Nephron progenitor cell (in vitro differentiated cells): Measurements from ENCODE around the gene LACTB.

Experiments used
- DNase-seq: peaks from one replicate; pipeline ENCODE4 v3.0.0; 2021
- H3K27ac Mint-ChIP-seq: 2 replicates; pipeline ENCODE4 v1.8.0; 2021; ENCODE audit warnings: mild to moderate bottlenecking, moderate library complexity, mixed read lengths
- H3K27me3 Mint-ChIP-seq: 2 replicates; pipeline ENCODE4 v1.8.0; 2021; ENCODE audit warnings: mild to moderate bottlenecking, low read depth, mixed read lengths; ENCODE audit not compliant: poor library complexity
- H3K36me3 Mint-ChIP-seq: 2 replicates; pipeline ENCODE4 v1.8.0; 2021; ENCODE audit warnings: low read depth, mixed read lengths
- H3K4me1 Mint-ChIP-seq: 2 replicates; pipeline ENCODE4 v1.8.0; 2021; ENCODE audit warnings: mixed read lengths
- H3K4me3 Mint-ChIP-seq: 2 replicates; pipeline ENCODE4 v1.8.0; 2021; ENCODE audit warnings: mild to moderate bottlenecking, moderate library complexity, mixed read lengths
- H3K9me3 Mint-ChIP-seq: 2 replicates; pipeline ENCODE4 v1.8.0; 2021; ENCODE audit warnings: mild to moderate bottlenecking, moderate library complexity, mixed read lengths
- CTCF ChIP-seq: fragments of 200-600 bp; sonication (generic); IDR thresholded peaks from 2 replicates; pipeline ENCODE4 v1.5.0; 2021; ENCODE audit warnings: antibody characterized with exemption

The LACTB gene

GRCh38 chr15:63157891-63158431, 36.3 kb downstream of the LACTB start:
- H3K9me3 Mint-ChIP-seq: no peaks in the 10 kb centered on the region
- DNase-seq: peak; percentile 49
- H3K27ac Mint-ChIP-seq: peak overlapping the region; percentile 98
- peak overlapping the region; percentile 98 for H3K4me3 Mint-ChIP-seq
- H3K4me1 Mint-ChIP-seq: peaks cover 22% of the 10 kb centered on the region
- peaks cover 23% of the 10 kb centered on the region for H3K36me3 Mint-ChIP-seq
- H3K27me3 Mint-ChIP-seq: no peaks in the 10 kb centered on the region
- no peak for TF ChIP-seq CTCF

DNA sequence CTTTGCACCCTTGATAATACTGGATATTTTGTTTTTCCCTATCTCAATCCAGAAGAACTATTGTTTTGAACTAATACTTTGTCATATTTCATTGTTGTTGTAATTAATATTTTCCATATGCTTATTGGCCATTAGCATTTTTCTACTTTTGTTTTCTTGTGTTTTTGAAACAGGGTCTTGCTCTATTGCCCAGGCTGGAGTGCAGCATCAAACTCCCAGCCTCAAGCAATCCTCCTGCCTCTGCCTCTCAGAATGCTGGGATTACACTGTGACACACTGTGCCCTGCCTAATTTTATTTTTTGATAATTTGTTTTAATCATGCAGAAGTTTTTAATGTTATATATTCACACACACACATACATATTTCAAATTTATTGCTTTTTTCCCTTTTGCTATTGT, 39.0 kb downstream of the LACTB start:
- no peak for TF ChIP-seq CTCF
- no peak for DNase-seq
- H3K4me3 Mint-ChIP-seq: no peak overlapping the region

GRCh38 chr15:63163217-63163616, 41.6 kb downstream of the LACTB start:
- H3K4me1 Mint-ChIP-seq: peaks cover 18% of the 10 kb centered on the region
- no peak for DNase-seq
- no peaks in the 10 kb centered on the region for H3K27me3 Mint-ChIP-seq
- no peak for TF ChIP-seq CTCF
- no peak overlapping the region for H3K4me3 Mint-ChIP-seq
- no peaks in the 10 kb centered on the region for H3K9me3 Mint-ChIP-seq
- H3K36me3 Mint-ChIP-seq: peaks cover 6% of the 10 kb centered on the region
- no peak overlapping the region for H3K27ac Mint-ChIP-seq

More for the DNA sequence above, 39.0 kb downstream of the LACTB start:
- H3K9me3 Mint-ChIP-seq: no peaks in the 10 kb centered on the region
- H3K27ac Mint-ChIP-seq: peak overlapping the region; percentile 50
- H3K36me3 Mint-ChIP-seq: peaks cover 6% of the 10 kb centered on the region
- peaks cover 28% of the 10 kb centered on the region for H3K4me1 Mint-ChIP-seq
- H3K27me3 Mint-ChIP-seq: no peaks in the 10 kb centered on the region

DNA sequence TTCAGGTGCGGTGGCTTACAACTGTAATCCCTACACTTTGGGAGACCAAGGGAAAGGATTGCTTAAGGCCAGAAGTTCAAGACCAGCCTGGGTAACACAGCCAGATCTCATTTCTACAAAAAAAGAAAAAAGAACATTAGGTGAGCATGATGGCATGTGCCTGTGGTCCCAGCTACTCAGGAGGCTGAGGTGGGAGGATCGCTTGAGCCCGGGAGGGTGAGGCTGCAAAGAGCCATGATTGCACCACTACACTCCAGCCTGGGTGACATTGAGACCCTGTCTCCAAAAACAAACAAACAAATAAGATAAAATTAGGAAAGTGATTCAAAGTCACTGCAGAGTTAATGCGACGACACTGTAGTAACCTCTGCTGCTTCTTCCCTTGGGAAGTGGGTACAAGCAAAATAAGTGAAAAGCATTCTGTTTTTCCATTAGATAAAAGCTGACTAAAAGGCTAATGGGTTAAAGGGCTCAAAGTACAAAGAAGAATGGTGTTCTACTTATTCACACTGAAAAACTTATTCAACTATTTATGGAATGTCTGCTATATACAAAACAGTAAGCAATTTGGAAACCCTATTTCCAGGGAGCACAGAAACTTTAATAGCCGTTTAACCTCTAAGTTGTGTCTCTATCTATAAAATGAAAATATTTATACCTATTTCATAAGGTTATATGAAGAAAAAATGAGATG, 43.7 kb downstream of the LACTB start:
- Mint-ChIP-seq H3K9me3 (no peaks in the 10 kb centered on the region), H3K27ac (no peak overlapping the region), H3K4me1 (peaks cover 18% of the 10 kb centered on the region), H3K4me3 (no peak overlapping the region), H3K27me3 (no peaks in the 10 kb centered on the region), H3K36me3 (no peaks in the 10 kb centered on the region)
- no peak for DNase-seq
- TF ChIP-seq CTCF: no peak

DNA sequence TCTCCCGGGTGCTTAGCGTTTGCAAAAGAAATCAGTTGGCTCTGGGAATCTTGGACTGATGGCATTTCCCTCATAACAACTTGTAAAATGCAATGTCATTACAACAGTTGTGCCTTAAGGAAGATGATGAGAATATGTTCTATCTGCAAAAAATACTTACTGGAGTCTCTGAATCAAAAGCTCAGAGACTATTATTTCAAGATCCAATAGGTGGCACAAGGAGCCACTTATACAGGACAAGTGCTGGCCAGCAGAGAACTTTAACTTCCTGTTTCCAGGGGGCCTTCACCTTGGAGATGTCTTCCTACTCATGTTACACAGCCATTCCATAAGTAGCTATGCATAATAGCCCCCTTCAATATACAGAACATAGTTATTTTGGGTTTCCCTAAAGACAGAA, 44.6 kb downstream of the LACTB start:
- TF ChIP-seq CTCF: no peak
- Mint-ChIP-seq H3K9me3 (no peaks in the 10 kb centered on the region), H3K36me3 (no peaks in the 10 kb centered on the region), H3K27ac (no peak overlapping the region), H3K27me3 (no peaks in the 10 kb centered on the region), H3K4me1 (peaks cover 18% of the 10 kb centered on the region), H3K4me3 (no peak overlapping the region)
- no peak for DNase-seq

DNA sequence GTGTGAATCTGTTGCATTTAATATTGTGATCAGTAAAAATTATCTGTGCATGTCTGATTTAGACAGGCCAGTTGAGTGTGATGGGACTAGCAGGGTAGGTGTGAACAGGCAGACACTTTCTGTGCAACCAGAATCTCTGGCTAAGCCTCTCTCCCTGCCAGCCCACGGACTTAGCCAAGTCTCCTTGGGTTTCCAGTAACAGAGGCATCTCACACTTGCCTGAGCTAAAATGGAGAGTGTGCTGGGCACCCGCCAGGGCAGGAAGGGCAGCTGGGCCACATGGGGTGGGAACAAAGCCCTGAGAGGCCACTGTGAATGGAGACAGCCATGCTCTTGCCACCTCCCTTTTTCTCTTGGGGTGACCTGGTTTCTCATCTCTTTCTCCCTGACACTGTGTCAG, 48.1 kb downstream of the LACTB start:
- H3K4me1 Mint-ChIP-seq: peaks cover 10% of the 10 kb centered on the region
- no peak for TF ChIP-seq CTCF
- DNase-seq: no peak
- no peaks in the 10 kb centered on the region for H3K27me3 Mint-ChIP-seq
- H3K36me3 Mint-ChIP-seq: no peaks in the 10 kb centered on the region
- no peak overlapping the region for H3K27ac Mint-ChIP-seq
- no peak overlapping the region for H3K4me3 Mint-ChIP-seq
- H3K9me3 Mint-ChIP-seq: no peaks in the 10 kb centered on the region
